ENCODE data around the gene NPDC1. TPM values are rescaled to one million over a fixed set of nuclear protein-coding genes. Genes with fewer than 3 reads are reported as not detected.
"Not testable (repeated sequence)": the region's sequence is repeated elsewhere in the genome, so short reads cannot be mapped to it uniquely, and the experiment has no call there.

The NPDC1 gene
- total RNA-seq, 1 donor from 2014 or later = 138 TPM

- DNase-seq (ENCODE audit: low spot score) = no peak
These were observed 28.8 kb upstream of the NPDC1 start for GRCh38 chr9:137074657-137075274.

- DNase-seq (ENCODE audit: low spot score) = no peak
These were observed 28.0 kb upstream of the NPDC1 start for GRCh38 chr9:137073992-137074399.

- no peak for DNase-seq (ENCODE audit: low spot score)
These were observed 25.3 kb upstream of the NPDC1 start for GRCh38 chr9:137071282-137071681.

- no peak for DNase-seq (ENCODE audit: low spot score)
These were observed 24.9 kb upstream of the NPDC1 start for GRCh38 chr9:137070906-137071275.

- DNase-seq (ENCODE audit: low spot score) = peak; percentile 88
These were observed 24.4 kb upstream of the NPDC1 start, which contains the start of gene SAPCD2 for GRCh38 chr9:137070201-137070905. Gene SAPCD2 (minus strand): TSS chr9:137070557. CDS start chr9:137070460, 97 bp downstream.

GRCh38 chr9:137069508-137070091 is 23.6 kb upstream of the NPDC1 start:
- no peak for DNase-seq (ENCODE audit: low spot score)

- no peak for DNase-seq (ENCODE audit: low spot score)
These were observed 22.8 kb upstream of the NPDC1 start for GRCh38 chr9:137068539-137069507.

GRCh38 chr9:137067860-137068538 is 22.0 kb upstream of the NPDC1 start:
- peak; percentile 87 for DNase-seq (ENCODE audit: low spot score)

GRCh38 chr9:137066096-137066861 is 20.3 kb upstream of the NPDC1 start:
- DNase-seq (ENCODE audit: low spot score) = no peak

- DNase-seq (ENCODE audit: low spot score) = no peak
These were observed 19.5 kb upstream of the NPDC1 start for GRCh38 chr9:137065336-137065967.

GRCh38 chr9:137064880-137065164 is 18.8 kb upstream of the NPDC1 start:
- DNase-seq (ENCODE audit: low spot score) = no peak

- DNase-seq (ENCODE audit: low spot score) = no peak
These were observed 18.3 kb upstream of the NPDC1 start for GRCh38 chr9:137064027-137064879.

GRCh38 chr9:137063311-137064026 is 17.5 kb upstream of the NPDC1 start:
- no peak for DNase-seq (ENCODE audit: low spot score)

GRCh38 chr9:137062798-137063197 is 16.8 kb upstream of the NPDC1 start:
- not testable (repeated sequence) for DNase-seq (ENCODE audit: low spot score)

- DNase-seq (ENCODE audit: low spot score) = no peak
These were observed 16.4 kb upstream of the NPDC1 start for GRCh38 chr9:137062384-137062783.

- no peak for DNase-seq (ENCODE audit: low spot score)
These were observed 12.7 kb upstream of the NPDC1 start for GRCh38 chr9:137058521-137059234.

GRCh38 chr9:137057545-137057944 is 11.6 kb upstream of the NPDC1 start:
- DNase-seq (ENCODE audit: low spot score) = no peak

All from ureter (tissue), 1 donor.